GM12878 (cell line): ENCODE data around the gene CDK17. TPM values are rescaled to one million over a fixed set of nuclear protein-coding genes. Genes with fewer than 3 reads are reported as not detected.

Experiments used
- ATAC-seq: fragments of 200-7000 bp; cut with Tn5 transposase; 3 replicates; pipeline ENCODE4 v1.9.1; 2020; ENCODE audit warnings: mild to moderate bottlenecking, moderate library complexity
- BruUV-seq: library from RNA; stranded (reverse); fragments of 400-500 nt; replicated peaks from 2 replicates; lab custom pipeline; 2021; lab: Mats Ljungman, UMichigan
- CTCF ChIA-PET: fragments of 300-600 bp; sonication (Branson Sonifier 250); formaldehyde crosslinking; extraction: SDS; loops from one replicate; lab custom pipeline; 2021; ENCODE audit warnings: inconsistent platforms; lab: Yijun Ruan, JAX
- POLR2A ChIA-PET: fragments of 350-600 bp; formaldehyde crosslinking; extraction: SDS; loops from one replicate; lab custom pipeline; 2021; ENCODE audit warnings: inconsistent platforms; lab: Charles Lee
- RAD21 ChIA-PET: fragments of 300-600 bp; sonication (Branson Sonifier 250); formaldehyde crosslinking; loops from one replicate; lab custom pipeline; 2023; ENCODE audit warnings: antibody characterized with exemption; ENCODE audit not compliant: unreplicated experiment; lab: Charles Lee
- SMC1A ChIA-PET: fragments of 300-600 bp; sonication (Branson Sonifier 250); formaldehyde crosslinking; loops from one replicate; lab custom pipeline; 2023; ENCODE audit not compliant: unreplicated experiment, uncharacterized antibody; lab: Charles Lee
- DNase-seq: peaks from one replicate; pipeline ENCODE4 v3.0.0-alpha.2; 2011; ENCODE audit warnings: low read depth, low spot score
- FAIRE-seq: peaks from 3 replicates; lab custom pipeline; 2011; peaks lifted over from hg19 to GRCh38; lab: Jason Lieb, UNC
- H2AFZ ChIP-seq: 2 replicates; pipeline ENCODE4 v1.6.0; 2011; ENCODE audit warnings: low read depth, low read length, control low read depth; ENCODE audit not compliant: control insufficient read depth
- H3K27ac ChIP-seq: 2 replicates; pipeline ENCODE4 v1.5.1; 2011; ENCODE audit warnings: control low read depth; ENCODE audit not compliant: control insufficient read depth, insufficient read depth
- H3K27me3 ChIP-seq, 2 experiments: replicated peaks in 1 of 2; 2 replicates each; pipeline versions ENCODE4 v1.6.0 to v1.6.1; 2011; ENCODE audit warnings: low read length in 1 of 2; ENCODE audit not compliant: control insufficient read depth in 2 of 2, insufficient read depth in 2 of 2
- H3K36me3 ChIP-seq, 2 experiments: 2 replicates each; pipeline ENCODE4 v1.5.1; 2011; ENCODE audit warnings: low read length in 1 of 2; ENCODE audit not compliant: control insufficient read depth in 2 of 2, insufficient read depth in 2 of 2
- H3K4me1 ChIP-seq: 2 replicates; pipeline ENCODE4 v1.6.1; 2011; ENCODE audit warnings: mild to moderate bottlenecking, low read length, moderate library complexity, mixed read lengths; ENCODE audit not compliant: control insufficient read depth, insufficient read depth
- H3K4me2 ChIP-seq: 2 replicates; pipeline ENCODE4 v1.6.0; 2011; ENCODE audit warnings: control low read depth; ENCODE audit not compliant: control insufficient read depth, insufficient read depth
- H3K4me3 ChIP-seq: fragments of 200-600 bp; sonication (generic); 2 replicates; pipeline ENCODE4 v1.5.1; 2016
- H3K79me2 ChIP-seq: 2 replicates; pipeline ENCODE4 v1.6.0; 2011; ENCODE audit warnings: low read length; ENCODE audit not compliant: control insufficient read depth, insufficient read depth
- H3K9ac ChIP-seq: 2 replicates; pipeline ENCODE4 v1.8.0; 2011; ENCODE audit warnings: low read length, control low read depth, mixed read lengths; ENCODE audit not compliant: control insufficient read depth, insufficient read depth
- H3K9me3 ChIP-seq: replicated peaks from 3 replicates; pipeline ENCODE4 v1.5.1; 2011; ENCODE audit warnings: mild to moderate bottlenecking, low read length; ENCODE audit not compliant: control insufficient read depth, insufficient read depth
- H4K20me1 ChIP-seq: 2 replicates; pipeline ENCODE4 v1.6.0; 2011; ENCODE audit not compliant: control insufficient read depth, insufficient read depth
- BHLHE40 ChIP-seq, 2 experiments: fragments of 450-650 bp in 1 of 2; IDR thresholded peaks; 2 replicates each; pipeline ENCODE4 v1.6.1; 2011 to 2017; ENCODE audit warnings: low read depth in 2 of 2, borderline replicate concordance in 1 of 2, improper control_type of control experiment in 1 of 2, low read length in 1 of 2, mild to moderate bottlenecking in 1 of 2
- FOXM1 ChIP-seq: IDR thresholded peaks from 2 replicates; pipeline ENCODE4 v1.6.1; 2012; ENCODE audit warnings: low read depth, mild to moderate bottlenecking, inconsistent platforms, low read length, moderate library complexity
- GATAD2B ChIP-seq: fragments of 450-650 bp; conservative IDR thresholded peaks from 2 replicates; pipeline ENCODE4 v1.6.1; 2017; ENCODE audit warnings: low read depth, mild to moderate bottlenecking, moderate library complexity
- IRF4 ChIP-seq: IDR thresholded peaks from 2 replicates; pipeline ENCODE4 v1.6.1; 2011; ENCODE audit warnings: low read depth, low read length
- KAT2A ChIP-seq: conservative IDR thresholded peaks from 2 replicates; pipeline ENCODE4 v1.6.1; 2011; ENCODE audit warnings: low read depth, low read length; ENCODE audit not compliant: control insufficient read depth
- NBN ChIP-seq: fragments of 450-650 bp; IDR thresholded peaks from 2 replicates; pipeline ENCODE4 v1.6.1; 2016
- NR2C1 ChIP-seq: fragments of 450-650 bp; IDR thresholded peaks from 2 replicates; pipeline ENCODE4 v1.6.1; 2017; ENCODE audit warnings: antibody characterized with exemption, mild to moderate bottlenecking, moderate library complexity
- SREBF2 ChIP-seq: IDR thresholded peaks from 2 replicates; pipeline ENCODE4 v1.6.1; 2012; ENCODE audit warnings: mild to moderate bottlenecking, low read length
- ZBTB40 ChIP-seq: fragments of 450-650 bp; IDR thresholded peaks from 2 replicates; pipeline ENCODE4 v1.6.1; 2016; ENCODE audit warnings: mild to moderate bottlenecking, moderate library complexity, borderline replicate concordance
- WGBS: methylation state at CpG from one replicate; pipeline ENCODE4 v1.1.6; 2016; ENCODE audit warnings: low lambda C conversion rate; ENCODE audit not compliant: insufficient replicate concordance, insufficient coverage; ENCODE audit errors: missing lambda C conversion rate; 5-methylcytosine and 5-hydroxymethylcytosine counted together
- in situ Hi-C: fragments of 300-500 bp; cut with MboI; formaldehyde crosslinking; loops from 9 replicates; pipeline ENCODE4 v1.14.3; 2018; ENCODE audit warnings: mixed read lengths
- intact Hi-C: fragments of 100-400 bp; cut with micrococcal nuclease; formaldehyde crosslinking; loops from one replicate; pipeline ENCODE4 v1.14.2; 2022; ENCODE audit not compliant: unreplicated experiment
- polyA plus RNA-seq, 11 experiments: library from polyadenylated mRNA; depleted of rRNA in 4 of 11; unstranded in 6 of 11; stranded (reverse) in 5 of 11; fragments of >200 nt; fragmentation: Nextera tagmentation in 4 of 11; fragmentation: Illumina TruSeq in 1 of 11; extraction: Ambion mirVana in 4 of 11; extraction: Trizol in 1 of 11; gene quantifications; 1 replicate in 1 of 11; 2 replicates in 10 of 11; pipeline versions ENCODE4 v1.2.1 to v1.2.3, GENCODE V29; 2011 to 2016; ENCODE audit warnings: inconsistent platforms in 2 of 11, missing spikeins in 2 of 11, low read depth in 1 of 11
- total RNA-seq, 4 experiments: library from RNA; depleted of rRNA in 3 of 4; stranded (reverse); fragments of >200 nt in 3 of 4; fragmentation: Illumina TruSeq in 1 of 4; extraction: Trizol in 1 of 4; gene quantifications; 2 replicates each; pipeline versions ENCODE4 v1.2.1 to v1.2.3, GENCODE V29; 2013 to 2021
- TF ChIP-seq, protein P1 (sequence below): fragments of 450-650 bp; formaldehyde crosslinking; IDR thresholded peaks from 2 replicates; pipeline ENCODE4 v1.5.0; 2022; ENCODE audit warnings: mild to moderate bottlenecking, missing genetic modification characterization

Gene CDK17
- total and polyA plus RNA-seq, 10 of the 15 experiments (the other 5 are each of a cell fraction or from before 2014, with no cell fraction given): 5.6 to 45.6 (median 18.3) TPM

GRCh38 chr12:96365604-96366380 is 34.4 kb downstream of the CDK17 start:
- Histone ChIP-seq H4K20me1 (no peaks in the 10 kb centered on the region), H3K4me1 (peaks cover 8% of the 10 kb centered on the region), H3K4me2 (no peak overlapping the region), H3K27ac (no peak overlapping the region), H3K9ac (no peak overlapping the region), H3K27me3 (no peaks in the 10 kb centered on the region), H3K79me2 (peaks cover 78% of the 10 kb centered on the region), H3K36me3 (no peaks in the 10 kb centered on the region), H3K4me3 (no peak overlapping the region), H2AFZ (no peak overlapping the region), H3K9me3 (no peaks in the 10 kb centered on the region)
- 98% methylated on average over 2 of the region's 2 CpGs for WGBS
- intact Hi-C loops: no loop called here
- DNase-seq (no peak), ATAC-seq (no peak), FAIRE-seq (no peak)
- SMC1A ChIA-PET: interaction anchor here (0.6 kb wide), 1 partner anchor 23 kb away, joined by 4 read pairs; no protein-coding TSS in a partner anchor
- no TSS peak for BruUV-seq
- in situ Hi-C loops: no loop called here
- POLR2A ChIA-PET: interaction anchor here (0.6 kb wide), 1 partner anchor 114 kb away, joined by 3 read pairs; no protein-coding TSS in a partner anchor
- TF ChIP-seq IRF4 (no peak), BHLHE40 (IDR thresholded peaks at IDR 0.05; ENCODE audit: borderline replicate concordance in 1 of 2, low read depth in 2 of 2, low read length in 1 of 2) (no peak), NR2C1 (no peak), SREBF2 (no peak), KAT2A (no peak), NBN (no peak), GATAD2B (no peak), ZBTB40 (no peak), FOXM1 (no peak)
- TF ChIP-seq, protein P1, sequence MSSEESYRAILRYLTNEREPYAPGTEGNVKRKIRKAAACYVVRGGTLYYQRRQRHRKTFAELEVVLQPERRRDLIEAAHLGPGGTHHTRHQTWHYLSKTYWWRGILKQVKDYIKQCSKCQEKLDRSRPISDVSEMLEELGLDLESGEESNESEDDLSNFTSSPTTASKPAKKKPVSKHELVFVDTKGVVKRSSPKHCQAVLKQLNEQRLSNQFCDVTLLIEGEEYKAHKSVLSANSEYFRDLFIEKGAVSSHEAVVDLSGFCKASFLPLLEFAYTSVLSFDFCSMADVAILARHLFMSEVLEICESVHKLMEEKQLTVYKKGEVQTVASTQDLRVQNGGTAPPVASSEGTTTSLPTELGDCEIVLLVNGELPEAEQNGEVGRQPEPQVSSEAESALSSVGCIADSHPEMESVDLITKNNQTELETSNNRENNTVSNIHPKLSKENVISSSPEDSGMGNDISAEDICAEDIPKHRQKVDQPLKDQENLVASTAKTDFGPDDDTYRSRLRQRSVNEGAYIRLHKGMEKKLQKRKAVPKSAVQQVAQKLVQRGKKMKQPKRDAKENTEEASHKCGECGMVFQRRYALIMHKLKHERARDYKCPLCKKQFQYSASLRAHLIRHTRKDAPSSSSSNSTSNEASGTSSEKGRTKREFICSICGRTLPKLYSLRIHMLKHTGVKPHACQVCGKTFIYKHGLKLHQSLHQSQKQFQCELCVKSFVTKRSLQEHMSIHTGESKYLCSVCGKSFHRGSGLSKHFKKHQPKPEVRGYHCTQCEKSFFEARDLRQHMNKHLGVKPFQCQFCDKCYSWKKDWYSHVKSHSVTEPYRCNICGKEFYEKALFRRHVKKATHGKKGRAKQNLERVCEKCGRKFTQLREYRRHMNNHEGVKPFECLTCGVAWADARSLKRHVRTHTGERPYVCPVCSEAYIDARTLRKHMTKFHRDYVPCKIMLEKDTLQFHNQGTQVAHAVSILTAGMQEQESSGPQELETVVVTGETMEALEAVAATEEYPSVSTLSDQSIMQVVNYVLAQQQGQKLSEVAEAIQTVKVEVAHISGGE (CRISPR knock-in tag): no peak
- RAD21 ChIA-PET: interaction anchor here (1.0 kb wide), 1 partner anchor 32 kb away, joined by 3 read pairs; no protein-coding TSS in a partner anchor
- CTCF ChIA-PET: interaction anchor here (1.0 to 1.4 kb wide), 3 partner anchors 9 to 13 kb away, joined by 3 to 4 read pairs (median 4); no protein-coding TSS in a partner anchor
